Mesendoderm (in vitro differentiated cells): Measurements from ENCODE around the gene C14orf180.

ENCODE experiments used
- DNase-seq: peaks from one replicate; pipeline ENCODE4 v3.0.0; 2013
- H2AK5ac ChIP-seq: 2 replicates; pipeline ENCODE4 v1.6.1; 2013; ENCODE audit warnings: low read length, inconsistent platforms
- H2BK120ac ChIP-seq: 2 replicates; pipeline ENCODE4 v1.6.1; 2013; ENCODE audit warnings: low read depth, mild to moderate bottlenecking, low read length, moderate library complexity, mixed read lengths
- H2BK15ac ChIP-seq: replicated peaks from 2 replicates; pipeline ENCODE4 v1.6.1; 2013; ENCODE audit warnings: low read depth, mild to moderate bottlenecking, moderate library complexity
- H2BK5ac ChIP-seq: 2 replicates; pipeline ENCODE4 v1.6.1; 2013; ENCODE audit warnings: low read length, inconsistent platforms
- H3K18ac ChIP-seq: 2 replicates; pipeline ENCODE4 v1.6.1; 2013; ENCODE audit warnings: mild to moderate bottlenecking, low read length, mixed read lengths
- H3K23ac ChIP-seq: one replicate; pipeline ENCODE4 v1.6.1; 2013; ENCODE audit warnings: low read length
- H3K27ac ChIP-seq: 2 replicates; pipeline ENCODE4 v1.5.1; 2013; ENCODE audit warnings: low read depth, mild to moderate bottlenecking, inconsistent platforms, low read length, moderate library complexity
- H3K27me3 ChIP-seq: 2 replicates; pipeline ENCODE4 v1.6.1; 2013; ENCODE audit warnings: low read length, control low read depth, mild to moderate bottlenecking, inconsistent platforms; ENCODE audit not compliant: insufficient read depth, poor library complexity
- H3K36me3 ChIP-seq: 2 replicates; pipeline ENCODE4 v1.6.1; 2013; ENCODE audit warnings: low read length, inconsistent platforms; ENCODE audit not compliant: control insufficient read depth, insufficient read depth
- H3K4ac ChIP-seq: one replicate; pipeline ENCODE4 v1.6.1; 2013; ENCODE audit warnings: low read depth, mild to moderate bottlenecking, low read length, moderate library complexity
- H3K4me1 ChIP-seq: 2 replicates; pipeline ENCODE4 v1.6.1; 2013; ENCODE audit warnings: low read depth, low read length, inconsistent platforms; ENCODE audit not compliant: control insufficient read depth
- H3K4me2 ChIP-seq: 2 replicates; pipeline ENCODE4 v1.6.1; 2013; ENCODE audit warnings: low read length
- H3K4me3 ChIP-seq: 2 replicates; pipeline ENCODE4 v1.5.1; 2013; ENCODE audit warnings: mild to moderate bottlenecking, low read length
- H3K56ac ChIP-seq: one replicate; pipeline ENCODE4 v1.6.1; 2013; ENCODE audit warnings: low read length
- H3K79me1 ChIP-seq: 2 replicates; pipeline ENCODE4 v1.6.1; 2013; ENCODE audit warnings: low read length, inconsistent platforms
- H3K79me2 ChIP-seq: 2 replicates; pipeline ENCODE4 v1.6.1; 2013; ENCODE audit warnings: mild to moderate bottlenecking, low read length; ENCODE audit not compliant: control insufficient read depth, insufficient read depth
- H3K9ac ChIP-seq: 2 replicates; pipeline ENCODE4 v1.6.1; 2013; ENCODE audit warnings: low read length, inconsistent platforms
- H4K5ac ChIP-seq: one replicate; pipeline ENCODE4 v1.6.1; 2013; ENCODE audit warnings: low read length
- H4K8ac ChIP-seq: one replicate; pipeline ENCODE4 v1.6.1; 2013; ENCODE audit warnings: low read depth, mild to moderate bottlenecking, control low read depth, low read length, moderate library complexity
- WGBS: extraction: QIAGEN DNeasy Blood & Tissue Kit; methylation state at CpG from one replicate; pipeline ENCODE4 v1.1.7; 2013; ENCODE audit warnings: low lambda C conversion rate, missing lambda C conversion rate; ENCODE audit not compliant: insufficient coverage; ENCODE audit errors: extremely low coverage; 5-methylcytosine and 5-hydroxymethylcytosine counted together

The C14orf180 gene

GRCh38 chr14:104548802-104549535 lies 30.6 kb upstream of the C14orf180 start:
- Histone ChIP-seq H3K4me3 (no peak overlapping the region), H4K8ac (no peak overlapping the region), H3K36me3 (no peaks in the 10 kb centered on the region), H3K27ac (no peak overlapping the region), H4K5ac (no peak overlapping the region), H3K79me2 (no peaks in the 10 kb centered on the region), H3K27me3 (no peaks in the 10 kb centered on the region), H3K79me1 (no peaks in the 10 kb centered on the region), H3K56ac (no peak overlapping the region), H2BK5ac (no peak overlapping the region), H3K4me1 (no peaks in the 10 kb centered on the region), H2BK15ac (no peak overlapping the region), H3K9ac (no peak overlapping the region), H3K4me2 (no peak overlapping the region), H3K4ac (no peak overlapping the region), H3K18ac (no peak overlapping the region), H2AK5ac (no peak overlapping the region), H3K23ac (no peak overlapping the region), H2BK120ac (no peak overlapping the region)
- DNase-seq, result no peak
- no CpG with 5 or more reads among the region's 15 CpGs for WGBS

- H3K36me3 ChIP-seq, result no peaks in the 10 kb centered on the region
- no peak overlapping the region for H2BK5ac ChIP-seq
- no peak overlapping the region for H3K23ac ChIP-seq
- no peak overlapping the region for H2BK15ac ChIP-seq
- no peaks in the 10 kb centered on the region for H3K79me2 ChIP-seq
- H3K4me1 ChIP-seq, result no peaks in the 10 kb centered on the region
- no peak overlapping the region for H3K9ac ChIP-seq
- no peak overlapping the region for H4K8ac ChIP-seq
- DNase-seq, result no peak
- H3K18ac ChIP-seq, result no peak overlapping the region
- no CpG with 5 or more reads among the region's 8 CpGs for WGBS
- no peak overlapping the region for H3K56ac ChIP-seq
- no peak overlapping the region for H3K4me3 ChIP-seq
- H3K79me1 ChIP-seq, result no peaks in the 10 kb centered on the region
- no peak overlapping the region for H2BK120ac ChIP-seq
- no peak overlapping the region for H3K4ac ChIP-seq
- H3K27me3 ChIP-seq, result no peaks in the 10 kb centered on the region
- H2AK5ac ChIP-seq, result no peak overlapping the region
- no peak overlapping the region for H3K27ac ChIP-seq
- no peak overlapping the region for H4K5ac ChIP-seq
- H3K4me2 ChIP-seq, result no peak overlapping the region
These were observed 29.8 kb upstream of the C14orf180 start for GRCh38 chr14:104549536-104550339.

GRCh38 chr14:104550340-104550860 lies 29.2 kb upstream of the C14orf180 start:
- Histone ChIP-seq H3K18ac (no peak overlapping the region), H3K27me3 (no peaks in the 10 kb centered on the region), H3K9ac (no peak overlapping the region), H3K56ac (no peak overlapping the region), H2BK120ac (no peak overlapping the region), H3K36me3 (no peaks in the 10 kb centered on the region), H3K27ac (no peak overlapping the region), H2BK5ac (no peak overlapping the region), H3K79me2 (no peaks in the 10 kb centered on the region), H2AK5ac (no peak overlapping the region), H3K4me3 (no peak overlapping the region), H3K4ac (no peak overlapping the region), H4K5ac (no peak overlapping the region), H2BK15ac (no peak overlapping the region), H4K8ac (no peak overlapping the region), H3K4me2 (no peak overlapping the region), H3K79me1 (no peaks in the 10 kb centered on the region), H3K23ac (no peak overlapping the region), H3K4me1 (no peaks in the 10 kb centered on the region)
- WGBS, result no CpG with 5 or more reads among the region's 13 CpGs
- DNase-seq, result no peak

GRCh38 chr14:104550861-104551728 lies 28.5 kb upstream of the C14orf180 start:
- no peak overlapping the region for H2BK120ac ChIP-seq
- no peak for DNase-seq
- H3K4me3 ChIP-seq, result no peak overlapping the region
- no peak overlapping the region for H3K18ac ChIP-seq
- no peak overlapping the region for H4K5ac ChIP-seq
- no peaks in the 10 kb centered on the region for H3K79me1 ChIP-seq
- H3K23ac ChIP-seq, result no peak overlapping the region
- no peak overlapping the region for H3K4ac ChIP-seq
- H2BK5ac ChIP-seq, result no peak overlapping the region
- no peak overlapping the region for H3K4me2 ChIP-seq
- no peak overlapping the region for H2AK5ac ChIP-seq
- no peak overlapping the region for H3K56ac ChIP-seq
- H3K27ac ChIP-seq, result no peak overlapping the region
- H3K79me2 ChIP-seq, result no peaks in the 10 kb centered on the region
- H4K8ac ChIP-seq, result no peak overlapping the region
- no peak overlapping the region for H3K9ac ChIP-seq
- H3K27me3 ChIP-seq, result no peaks in the 10 kb centered on the region
- no peaks in the 10 kb centered on the region for H3K4me1 ChIP-seq
- no CpG with 5 or more reads among the region's 24 CpGs for WGBS
- H2BK15ac ChIP-seq, result no peak overlapping the region
- no peaks in the 10 kb centered on the region for H3K36me3 ChIP-seq

GRCh38 chr14:104551851-104552737 lies 27.5 kb upstream of the C14orf180 start:
- Histone ChIP-seq H3K18ac (no peak overlapping the region), H2BK120ac (no peak overlapping the region), H3K4ac (no peak overlapping the region), H3K79me2 (no peaks in the 10 kb centered on the region), H3K9ac (no peak overlapping the region), H3K56ac (no peak overlapping the region), H3K27me3 (no peaks in the 10 kb centered on the region), H3K79me1 (no peaks in the 10 kb centered on the region), H3K27ac (no peak overlapping the region), H3K4me2 (no peak overlapping the region), H2BK15ac (no peak overlapping the region), H3K4me3 (no peak overlapping the region), H4K8ac (no peak overlapping the region), H3K36me3 (no peaks in the 10 kb centered on the region), H4K5ac (no peak overlapping the region), H3K23ac (peak overlapping the region; percentile 94), H3K4me1 (no peaks in the 10 kb centered on the region), H2AK5ac (no peak overlapping the region), H2BK5ac (no peak overlapping the region)
- DNase-seq, result peak; percentile 3
- WGBS, result no CpG with 5 or more reads among the region's 33 CpGs
